ENCODE data around the gene NDUFB10.

DNA sequence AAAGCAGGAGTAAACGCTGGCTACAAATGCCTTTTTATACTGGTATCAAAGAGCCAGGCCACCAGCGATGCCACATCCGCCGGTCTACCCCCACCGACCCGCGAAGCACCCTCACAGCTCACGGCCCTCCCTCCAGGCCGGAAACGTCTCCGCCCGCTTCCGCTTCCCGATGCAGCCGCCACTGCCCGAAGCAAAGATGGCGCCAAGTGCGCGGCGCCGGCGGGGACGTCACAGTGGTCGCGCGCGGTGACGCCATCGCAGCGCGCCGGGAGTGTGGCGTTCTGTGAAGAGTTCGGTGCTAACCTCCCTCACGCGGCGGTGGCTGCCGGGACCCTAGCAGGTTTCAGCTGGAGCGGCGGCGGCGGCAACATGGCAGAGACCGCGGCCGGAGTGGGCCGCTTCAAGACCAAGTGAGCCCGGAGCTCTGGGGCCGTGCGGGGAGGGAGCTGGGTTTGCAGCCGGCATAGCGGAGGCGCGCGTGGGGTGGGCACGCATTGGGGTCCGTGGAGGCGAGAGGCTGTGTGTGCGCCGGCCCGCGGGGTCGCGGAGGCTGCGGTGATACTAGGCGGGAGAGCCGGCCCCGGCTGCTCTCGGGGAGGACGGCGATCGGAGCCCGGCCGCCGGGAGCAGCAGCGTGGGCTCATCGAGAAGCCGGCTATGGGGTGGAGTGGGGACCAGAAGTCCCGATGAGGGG lies 12.6 kb downstream of the NDUFB10 start, which contains the start of gene TBL3:
- TF ChIP-seq POLR2AphosphoS5 (IDR thresholded peaks at IDR 0.05; ENCODE audit: low read depth, low read length) (peak; percentile 94), POLR2A (IDR thresholded peaks at IDR 0.05; ENCODE audit: low read depth, low read length) (peak; percentile 94)
